Retinal pigment epithelial cell (primary cell): Measurements from ENCODE around the gene RNF180.
A peak's percentile ranks its signal among the peaks of the same experiment; 100 is the strongest.

ENCODE experiments used
- DNase-seq: peaks from one replicate; pipeline ENCODE4 v3.0.0-alpha.2; 2010; ENCODE audit warnings: low read depth
- H3K4me3 ChIP-seq: 2 replicates; pipeline ENCODE4 v1.5.1; 2011; ENCODE audit warnings: mild to moderate bottlenecking, low read length, control low read depth, moderate library complexity
- CTCF ChIP-seq: conservative IDR thresholded peaks from 2 replicates; pipeline ENCODE4 v1.5.1; 2011; ENCODE audit warnings: low read depth, low read length, control low read depth, inconsistent platforms

The RNF180 gene

GRCh38 chr5:64199425-64199824 is 33.8 kb downstream of the RNF180 start:
- H3K4me3 ChIP-seq: no peak overlapping the region
- no peak for TF ChIP-seq CTCF
- no peak for DNase-seq

GRCh38 chr5:64201996-64202395 is 36.4 kb downstream of the RNF180 start:
- DNase-seq: no peak
- TF ChIP-seq CTCF: no peak
- no peak overlapping the region for H3K4me3 ChIP-seq

- no peak for DNase-seq
- H3K4me3 ChIP-seq: no peak overlapping the region
- TF ChIP-seq CTCF: peak; percentile 10
Observed at GRCh38 chr5:64206653-64207052, 41.0 kb downstream of the RNF180 start.

- peak; percentile 12 for TF ChIP-seq CTCF
- DNase-seq: no peak
- H3K4me3 ChIP-seq: no peak overlapping the region
Observed at GRCh38 chr5:64207978-64208377, 42.3 kb downstream of the RNF180 start.

GRCh38 chr5:64209353-64209752 is 43.7 kb downstream of the RNF180 start:
- TF ChIP-seq CTCF: no peak
- DNase-seq: no peak
- H3K4me3 ChIP-seq: no peak overlapping the region

GRCh38 chr5:64210866-64211265 is 45.2 kb downstream of the RNF180 start:
- no peak for TF ChIP-seq CTCF
- peak; percentile 48 for DNase-seq
- no peak overlapping the region for H3K4me3 ChIP-seq

- no peak for DNase-seq
- no peak for TF ChIP-seq CTCF
- no peak overlapping the region for H3K4me3 ChIP-seq
Observed at GRCh38 chr5:64213011-64213410, 47.4 kb downstream of the RNF180 start.
